Astrocyte of the cerebellum (primary cell): ENCODE measurements around the gene GALNT17.

Experiments used
- DNase-seq: peaks from one replicate; pipeline ENCODE4 v3.0.0-alpha.2; 2011; ENCODE audit warnings: low read depth
- H3K4me3 ChIP-seq: 2 replicates; pipeline ENCODE4 v1.5.1; 2011; ENCODE audit warnings: mild to moderate bottlenecking, low read depth, low read length, moderate library complexity
- CTCF ChIP-seq: IDR thresholded peaks from 2 replicates; pipeline ENCODE4 v1.5.1; 2012; ENCODE audit warnings: low read length, low read depth, moderate library complexity, mild to moderate bottlenecking; ENCODE audit errors: missing control alignments
- in situ Hi-C: cut with HindIII; loops from 2 replicates; pipeline ENCODE4 v1.10.0; 2017; ENCODE audit warnings: low sequenced_read_pairs

Gene GALNT17

GRCh38 chr7:71130031-71130679 lies 1.8 kb upstream of the GALNT17 start:
- TF ChIP-seq CTCF: no peak
- no peak overlapping the region for H3K4me3 ChIP-seq
- no peak for DNase-seq
- in situ Hi-C loops: no loop called here

- in situ Hi-C loops: no loop called here
- peak; percentile 12 for DNase-seq
- no peak for TF ChIP-seq CTCF
- H3K4me3 ChIP-seq: peak overlapping the region; percentile 52
Measured at GRCh38 chr7:71131256-71132126, 453 bp upstream of the GALNT17 start.

GRCh38 chr7:71132377-71133231 lies 660 bp downstream of the GALNT17 start:
- no peak for DNase-seq
- H3K4me3 ChIP-seq: peak overlapping the region; percentile 52
- in situ Hi-C loops: no loop called here
- no peak for TF ChIP-seq CTCF

- H3K4me3 ChIP-seq: peak overlapping the region; percentile 52
- DNase-seq: no peak
- in situ Hi-C loops: no loop called here
- no peak for TF ChIP-seq CTCF
Measured at GRCh38 chr7:71133232-71133622, 1.3 kb downstream of the GALNT17 start.

- in situ Hi-C loops: no loop called here
- peak overlapping the region; percentile 52 for H3K4me3 ChIP-seq
- TF ChIP-seq CTCF: no peak
- DNase-seq: no peak
Measured at GRCh38 chr7:71133856-71134255, 1.9 kb downstream of the GALNT17 start.

- no peak overlapping the region for H3K4me3 ChIP-seq
- TF ChIP-seq CTCF: no peak
- in situ Hi-C loops: no loop called here
- DNase-seq: no peak
Measured at GRCh38 chr7:71135116-71135515, 3.2 kb downstream of the GALNT17 start.
